Measurements from ENCODE around the gene INPP5A.

GRCh38 chr10:132517951-132518521 is 19.6 kb upstream of the INPP5A start:
- TF ChIP-seq CTCF (IDR thresholded peaks at IDR 0.05; ENCODE audit: insufficient read depth, low read length) (no peak), POLR2AphosphoS5 (IDR thresholded peaks at IDR 0.05; ENCODE audit: low read depth) (no peak)
